A549 (cell line): ENCODE measurements around the gene VWA5B2. TPM values are rescaled to one million over a fixed set of nuclear protein-coding genes. Genes with fewer than 3 reads are reported as not detected.
A peak's percentile ranks its signal among the peaks of the same experiment; 100 is the strongest.

Experiments
- ATAC-seq, 2 experiments: fragments of 200-7000 bp in 1 of 2; fragments of >200 bp in 1 of 2; cut with Nextera tagmentation in 1 of 2; cut with Tn5 transposase in 1 of 2; 3 replicates each; pipeline versions ENCODE4 v1.8.0 to v1.9.1; 2018 to 2020; ENCODE audit warnings: mild to moderate bottlenecking in 1 of 2, moderate library complexity in 1 of 2
- CTCF ChIA-PET: fragments of 300-600 bp; sonication (Branson Sonifier 250); formaldehyde crosslinking; extraction: SDS; loops from one replicate; lab custom pipeline; 2021; ENCODE audit warnings: antibody characterized with exemption, inconsistent platforms; lab: Yijun Ruan, JAX
- POLR2A ChIA-PET: fragments of 350-600 bp; formaldehyde crosslinking; extraction: SDS; loops from one replicate; lab custom pipeline; 2021; ENCODE audit warnings: antibody characterized with exemption, inconsistent platforms; lab: Yijun Ruan, JAX
- DNase-seq, 2 experiments: peaks; one replicate each; pipeline versions ENCODE4 v3.0.0 to v3.0.0-alpha.2; 2011 to 2016; ENCODE audit warnings: low read depth in 1 of 2, low spot score in 1 of 2
- FAIRE-seq: peaks from 2 replicates; lab custom pipeline; 2011; peaks lifted over from hg19 to GRCh38; lab: Jason Lieb, UNC
- H3K27ac ChIP-seq, 2 experiments: fragments of >200 bp; sonication (Bioruptor Twin); formaldehyde crosslinking; 3 replicates each; pipeline ENCODE4 v1.5.1; 2016 to 2017
- H3K4me1 ChIP-seq: fragments of >200 bp; sonication (Bioruptor Twin); formaldehyde crosslinking; 3 replicates; pipeline ENCODE4 v1.6.1; 2016
- H3K4me2 ChIP-seq: fragments of >200 bp; sonication (Bioruptor Twin); formaldehyde crosslinking; 3 replicates; pipeline ENCODE4 v1.6.1; 2016
- H3K4me3 ChIP-seq: fragments of >200 bp; sonication (Bioruptor Twin); formaldehyde crosslinking; 3 replicates; pipeline ENCODE4 v1.5.1; 2016
- H3K9me3 ChIP-seq: fragments of >200 bp; sonication (Bioruptor Twin); formaldehyde crosslinking; 3 replicates; pipeline ENCODE4 v1.6.1; 2016
- ATOH8 ChIP-seq: fragments of 250-450 bp; sonication (Bioruptor Pico); IDR thresholded peaks from 2 replicates; pipeline ENCODE4 v1.5.0; 2020; ENCODE audit warnings: low read depth, mild to moderate bottlenecking, moderate library complexity
- CBX2 ChIP-seq: fragments of 200-600 bp; sonication (generic); IDR thresholded peaks from 2 replicates; pipeline ENCODE4 v1.6.1; 2016; ENCODE audit warnings: low read depth, mild to moderate bottlenecking, borderline replicate concordance
- CBX8 ChIP-seq: fragments of 200-600 bp; sonication (generic); IDR thresholded peaks from 2 replicates; pipeline ENCODE4 v1.6.1; 2016
- CEBPB ChIP-seq, 2 experiments: fragments of >200 bp in 1 of 2; sonication (Bioruptor Twin) in 1 of 2; formaldehyde crosslinking in 1 of 2; IDR thresholded peaks; 2 replicates each; pipeline ENCODE4 v1.6.1; 2012 to 2016
- CHD2 ChIP-seq: fragments of 150-350 bp; IDR thresholded peaks from 2 replicates; pipeline ENCODE4 v1.6.1; 2014; ENCODE audit warnings: low read length; ENCODE audit not compliant: partially characterized antibody
- ELK1 ChIP-seq: fragments of 150-350 bp; IDR thresholded peaks from 2 replicates; pipeline ENCODE4 v1.6.1; 2014; ENCODE audit warnings: low read depth, mild to moderate bottlenecking, low read length
- EP300 ChIP-seq, 2 experiments: fragments of >200 bp; sonication (Bioruptor Twin); formaldehyde crosslinking; IDR thresholded peaks; 2 replicates in 1 of 2; 3 replicates in 1 of 2; pipeline ENCODE4 v1.6.1; 2016 to 2017
- HOXB13 ChIP-seq: fragments of 250-450 bp; sonication (Bioruptor Pico); IDR thresholded peaks from 2 replicates; pipeline ENCODE4 v1.5.0; 2020; ENCODE audit warnings: low read depth, mild to moderate bottlenecking, moderate library complexity
- KDM5A ChIP-seq: fragments of 200-600 bp; sonication (generic); IDR thresholded peaks from 2 replicates; pipeline ENCODE4 v1.6.1; 2016; ENCODE audit warnings: antibody characterized with exemption, mild to moderate bottlenecking
- MYC ChIP-seq: IDR thresholded peaks from 2 replicates; pipeline ENCODE4 v1.6.1; 2012; ENCODE audit warnings: mild to moderate bottlenecking, inconsistent platforms, low read length, improper control_type of control experiment, borderline replicate concordance
- NR3C1 ChIP-seq: fragments of >200 bp; sonication (Bioruptor Twin); formaldehyde crosslinking; IDR thresholded peaks from 3 replicates; pipeline ENCODE4 v1.6.1; 2017
- PHF8 ChIP-seq: fragments of 200-600 bp; sonication (generic); IDR thresholded peaks from 2 replicates; pipeline ENCODE4 v1.6.1; 2016; ENCODE audit warnings: low read depth, mild to moderate bottlenecking, antibody characterized with exemption, moderate library complexity, borderline replicate concordance
- POLR2A ChIP-seq: IDR thresholded peaks from 2 replicates; pipeline ENCODE4 v1.6.1; 2012; ENCODE audit warnings: mild to moderate bottlenecking, low read length
- REST ChIP-seq: fragments of 200-600 bp; sonication (generic); IDR thresholded peaks from 2 replicates; pipeline ENCODE4 v1.6.1; 2016; ENCODE audit warnings: antibody characterized with exemption, mild to moderate bottlenecking, moderate library complexity
- RFX5 ChIP-seq: fragments of 450-650 bp; IDR thresholded peaks from 2 replicates; pipeline ENCODE4 v1.7.1; 2014; ENCODE audit warnings: antibody characterized with exemption, mild to moderate bottlenecking, moderate library complexity
- ZFP36 ChIP-seq: fragments of 450-650 bp; IDR thresholded peaks from 2 replicates; pipeline ENCODE4 v1.6.1; 2014; ENCODE audit warnings: borderline replicate concordance; ENCODE audit not compliant: partially characterized antibody
- WGBS: methylation state at CpG from one replicate; pipeline ENCODE4 v1.1.6; 2017; ENCODE audit errors: missing lambda C conversion rate; 5-methylcytosine and 5-hydroxymethylcytosine counted together
- polyA plus RNA-seq, 4 experiments: library from polyadenylated mRNA; depleted of rRNA in 3 of 4; stranded (reverse); fragments of >200 nt; fragmentation: RNase III in 1 of 4; extraction: RNeasy Plus Mini Kit Qiagen cat#74134 plus additional on column Dnase treatment in 1 of 4; gene quantifications; 2 replicates in 3 of 4; 3 replicates in 1 of 4; pipeline ENCODE4 v1.2.3, GENCODE V29; 2011 to 2017

VWA5B2 gene
- polyA plus RNA-seq, 2 of the 4 experiments (the other 2 are of a cell fraction) = 0.37 to 0.48 TPM

GRCh38 chr3:184185461-184186183 lies 43.8 kb upstream of the VWA5B2 start (continued):
- TF ChIP-seq ATOH8 (CRISPR knock-in tag) (peak; percentile 70), HOXB13 (CRISPR knock-in tag) (peak; percentile 70; the same call in 1 of the 2 replicates)

- TF ChIP-seq PHF8 = peak; percentile 57; the same call in 1 of the 2 replicates
- peak; percentile 58 for TF ChIP-seq POLR2A
- TF ChIP-seq HOXB13 (CRISPR knock-in tag) = no peak
- peak; percentile 75; the same call in 1 of the 2 replicates for TF ChIP-seq KDM5A
- POLR2A ChIA-PET = interaction anchor here (1.0 to 1.4 kb wide), 4 partner anchors 9 to 41 kb away, joined by 3 to 14 read pairs (median 4); partner anchors contain the start of genes AP2M1 and DVL3
- no peak for FAIRE-seq
Measured at GRCh38 chr3:184186184-184186901, 43.0 kb upstream of the VWA5B2 start, which contains the start of gene ABCF3. ABCF3 (plus strand) TSS chr3:184186199; CDS start chr3:184186208, 9 bp downstream.

GRCh38 chr3:184186902-184187207 lies 42.5 kb upstream of the VWA5B2 start:
- POLR2A ChIA-PET = no interaction called here
- H3K9me3 ChIP-seq = no peaks in the 10 kb centered on the region
- CTCF ChIA-PET = interaction anchor here (0.5 kb wide), 1 partner anchor 25 kb away, joined by 3 read pairs; no protein-coding TSS in a partner anchor

More at GRCh38 chr3:184186184-184186901, 43.0 kb upstream of the VWA5B2 start, which contains the start of gene ABCF3:
- H3K27ac ChIP-seq = peak within 1 kb of the TSS; percentile 86 to 96
- DNase-seq = no peak
- peak within 1 kb of the TSS; percentile 86 for H3K4me2 ChIP-seq
- H3K9me3 ChIP-seq = no peaks in the 10 kb centered on the region
- H3K4me3 ChIP-seq = peak within 1 kb of the TSS; percentile 88
- peaks cover 12% of the 10 kb centered on the region; the same call in 2 of the 3 replicates for H3K4me1 ChIP-seq
- WGBS = 4% methylated on average over 11 of the region's 45 CpGs
- ATAC-seq = peak; percentile 60 to 69
- CTCF ChIA-PET = interaction anchor here (0.5 kb wide), 1 partner anchor 24 kb away, joined by 3 read pairs; no protein-coding TSS in a partner anchor

More at GRCh38 chr3:184186902-184187207, 42.5 kb upstream of the VWA5B2 start:
- WGBS = 18% methylated on average over 3 of the region's 3 CpGs
- no peak for TF ChIP-seq CEBPB (IDR thresholded peaks at IDR 0.05)
- no peak for TF ChIP-seq MYC
- no peak for TF ChIP-seq CBX8
- TF ChIP-seq ELK1 = no peak
- TF ChIP-seq ZFP36 = no peak
- no peak for TF ChIP-seq REST
- TF ChIP-seq EP300 (IDR thresholded peaks at IDR 0.05) = no peak
- TF ChIP-seq CHD2 = no peak
- no peak for TF ChIP-seq CBX2
- TF ChIP-seq RFX5 = no peak
- TF ChIP-seq NR3C1 = no peak
- H3K4me2 ChIP-seq = peak overlapping the region; percentile 79
- DNase-seq (no peak), ATAC-seq (no peak), FAIRE-seq (no peak)
- H3K4me3 ChIP-seq = peak overlapping the region; percentile 88
- peaks cover 12% of the 10 kb centered on the region; the same call in 2 of the 3 replicates for H3K4me1 ChIP-seq
- H3K27ac ChIP-seq = peak overlapping the region; percentile 86 to 94
